BE2C (cell line): ENCODE data around the gene LRSAM1.
A peak's percentile ranks its signal among the peaks of the same experiment; 100 is the strongest.

Source experiments
- DNase-seq: peaks from one replicate; pipeline ENCODE4 v3.0.0-alpha.2; 2020
- H3K27me3 ChIP-seq: fragments of 250-450 bp; sonication (Bioruptor Pico); 2 replicates; pipeline ENCODE4 v1.5.1; 2020; ENCODE audit warnings: mild to moderate bottlenecking
- H3K36me3 ChIP-seq: fragments of 250-450 bp; sonication (Bioruptor Pico); 2 replicates; pipeline ENCODE4 v1.5.1; 2020; ENCODE audit warnings: mild to moderate bottlenecking
- H3K4me1 ChIP-seq: fragments of 250-450 bp; sonication (Bioruptor Pico); 2 replicates; pipeline ENCODE4 v1.5.1; 2020
- H3K4me3 ChIP-seq: 2 replicates; pipeline ENCODE4 v1.5.1; 2011; ENCODE audit warnings: low read depth, low read length
- H3K9me3 ChIP-seq: fragments of 250-450 bp; sonication (Bioruptor Pico); 2 replicates; pipeline ENCODE4 v1.5.1; 2020
- TF ChIP-seq, protein P1 (sequence below): IDR thresholded peaks from 2 replicates; pipeline ENCODE4 v1.5.1; 2012; ENCODE audit warnings: mild to moderate bottlenecking, low read depth, low read length

Gene LRSAM1

DNA sequence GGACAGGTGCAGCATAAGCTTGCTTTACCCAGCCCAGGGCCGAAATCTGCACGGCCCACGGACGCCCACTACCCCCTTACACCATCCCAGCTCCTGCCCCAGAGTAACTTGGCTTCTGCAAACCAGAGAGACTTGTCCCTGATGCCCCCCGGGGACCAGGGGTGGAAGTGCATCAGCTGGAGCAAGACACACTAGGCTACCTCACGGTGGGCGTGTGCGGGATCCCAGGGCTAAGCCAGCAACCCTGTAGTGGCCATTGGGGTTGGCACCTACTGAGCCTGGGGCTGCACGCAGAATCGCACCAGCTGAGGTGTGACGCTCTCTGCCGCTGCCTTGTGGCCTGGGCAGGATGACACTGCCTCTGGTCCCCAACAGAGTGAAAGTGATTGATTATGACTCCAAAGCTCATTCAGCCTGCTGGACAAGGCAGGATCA is 33.3 kb upstream of the LRSAM1 start:
- H3K27me3 ChIP-seq, result no peaks in the 10 kb centered on the region
- H3K4me3 ChIP-seq, result no peak overlapping the region
- H3K4me1 ChIP-seq, result peaks cover 21% of the 10 kb centered on the region
- TF ChIP-seq, protein P1, sequence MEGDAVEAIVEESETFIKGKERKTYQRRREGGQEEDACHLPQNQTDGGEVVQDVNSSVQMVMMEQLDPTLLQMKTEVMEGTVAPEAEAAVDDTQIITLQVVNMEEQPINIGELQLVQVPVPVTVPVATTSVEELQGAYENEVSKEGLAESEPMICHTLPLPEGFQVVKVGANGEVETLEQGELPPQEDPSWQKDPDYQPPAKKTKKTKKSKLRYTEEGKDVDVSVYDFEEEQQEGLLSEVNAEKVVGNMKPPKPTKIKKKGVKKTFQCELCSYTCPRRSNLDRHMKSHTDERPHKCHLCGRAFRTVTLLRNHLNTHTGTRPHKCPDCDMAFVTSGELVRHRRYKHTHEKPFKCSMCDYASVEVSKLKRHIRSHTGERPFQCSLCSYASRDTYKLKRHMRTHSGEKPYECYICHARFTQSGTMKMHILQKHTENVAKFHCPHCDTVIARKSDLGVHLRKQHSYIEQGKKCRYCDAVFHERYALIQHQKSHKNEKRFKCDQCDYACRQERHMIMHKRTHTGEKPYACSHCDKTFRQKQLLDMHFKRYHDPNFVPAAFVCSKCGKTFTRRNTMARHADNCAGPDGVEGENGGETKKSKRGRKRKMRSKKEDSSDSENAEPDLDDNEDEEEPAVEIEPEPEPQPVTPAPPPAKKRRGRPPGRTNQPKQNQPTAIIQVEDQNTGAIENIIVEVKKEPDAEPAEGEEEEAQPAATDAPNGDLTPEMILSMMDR, result peak; percentile 50
- no peaks in the 10 kb centered on the region; the same call in 1 of the 2 replicates for H3K9me3 ChIP-seq
- no peaks in the 10 kb centered on the region for H3K36me3 ChIP-seq
- peak; percentile 70 for DNase-seq

DNA sequence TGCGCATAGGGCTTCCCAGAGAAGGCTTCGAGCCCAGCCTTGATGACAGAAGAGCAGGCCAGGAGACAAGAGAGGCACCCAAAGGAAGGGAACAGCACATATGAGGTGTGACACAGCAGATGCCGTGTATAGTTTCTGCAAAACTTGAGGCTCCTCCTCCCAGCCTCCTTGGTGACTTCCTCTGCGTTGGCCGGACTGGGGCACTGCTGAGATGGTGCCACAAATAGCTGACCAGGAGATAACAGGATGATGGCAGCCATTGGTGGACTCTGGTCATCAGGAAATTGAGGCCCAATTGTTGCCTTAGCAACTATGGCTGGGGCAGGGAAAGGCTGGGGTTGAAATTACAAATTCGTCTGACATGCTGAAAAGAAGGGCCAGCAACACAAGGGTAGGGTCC is 32.0 kb upstream of the LRSAM1 start:
- Histone ChIP-seq H3K4me3 (no peak overlapping the region), H3K9me3 (no peaks in the 10 kb centered on the region; the same call in 1 of the 2 replicates), H3K36me3 (no peaks in the 10 kb centered on the region), H3K4me1 (peaks cover 21% of the 10 kb centered on the region), H3K27me3 (no peaks in the 10 kb centered on the region)
- no peak for DNase-seq
- TF ChIP-seq, protein P1, result no peak

DNA sequence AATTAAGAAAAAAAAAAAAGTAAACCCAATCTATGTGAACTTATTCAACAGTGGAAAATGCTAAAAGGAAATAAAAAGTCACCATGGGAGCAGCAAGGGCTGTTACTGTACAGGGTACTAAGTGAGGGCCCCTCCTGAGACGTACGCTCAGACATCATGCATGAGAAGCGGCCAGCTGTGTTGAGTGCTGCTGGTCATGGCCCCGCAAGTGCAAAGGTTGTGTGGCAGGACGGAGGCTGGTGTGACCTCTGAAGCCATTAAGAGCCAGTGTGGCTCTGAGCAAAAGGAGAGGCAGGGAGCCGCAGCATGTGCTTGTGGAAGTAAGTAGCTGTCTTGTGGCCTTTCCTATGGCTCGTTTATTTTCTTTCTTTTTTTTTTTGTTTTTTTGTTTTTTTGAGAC is 30.3 kb upstream of the LRSAM1 start:
- TF ChIP-seq, protein P1, result no peak
- H3K36me3 ChIP-seq, result no peaks in the 10 kb centered on the region
- no peak overlapping the region for H3K4me3 ChIP-seq
- peaks cover 7% of the 10 kb centered on the region for H3K4me1 ChIP-seq
- no peak for DNase-seq
- no peaks in the 10 kb centered on the region for H3K27me3 ChIP-seq
- no peaks in the 10 kb centered on the region; the same call in 1 of the 2 replicates for H3K9me3 ChIP-seq

DNA sequence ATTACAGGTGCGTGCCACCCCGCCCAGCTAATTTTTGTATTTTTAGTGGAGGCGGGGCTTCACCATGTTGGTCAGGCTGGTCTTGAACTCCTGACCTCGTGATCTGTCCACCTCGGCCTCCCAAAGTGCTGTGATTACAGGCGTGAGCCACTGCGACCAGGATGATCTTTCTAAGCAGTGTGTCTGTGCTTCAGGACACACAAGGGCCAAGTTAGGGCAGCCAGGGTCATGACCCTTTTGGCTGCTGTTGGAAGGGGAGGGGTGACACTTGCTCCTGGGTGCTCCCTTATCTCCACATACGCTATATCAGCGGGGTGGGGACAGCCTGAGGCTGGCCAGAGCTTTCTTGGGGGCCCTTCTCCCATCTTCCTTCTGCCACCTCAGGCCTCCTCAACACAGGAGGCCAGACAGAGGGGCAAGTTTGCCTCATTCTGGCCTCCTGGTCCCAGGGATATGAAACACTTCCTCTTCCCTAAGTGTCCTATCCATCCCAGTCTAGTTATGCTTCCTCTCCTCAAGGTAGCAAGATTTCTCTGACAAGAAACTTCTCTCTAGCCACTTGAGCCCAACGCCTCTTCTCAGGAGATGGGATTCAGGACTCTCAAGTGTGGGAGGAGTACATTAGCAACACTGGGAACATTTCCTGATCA is 29.1 kb upstream of the LRSAM1 start:
- Histone ChIP-seq H3K36me3 (no peaks in the 10 kb centered on the region), H3K4me3 (peak overlapping the region; percentile 99), H3K27me3 (no peaks in the 10 kb centered on the region), H3K9me3 (no peaks in the 10 kb centered on the region; the same call in 1 of the 2 replicates), H3K4me1 (peaks cover 2% of the 10 kb centered on the region)
- no peak for DNase-seq
- TF ChIP-seq, protein P1, result no peak

DNA sequence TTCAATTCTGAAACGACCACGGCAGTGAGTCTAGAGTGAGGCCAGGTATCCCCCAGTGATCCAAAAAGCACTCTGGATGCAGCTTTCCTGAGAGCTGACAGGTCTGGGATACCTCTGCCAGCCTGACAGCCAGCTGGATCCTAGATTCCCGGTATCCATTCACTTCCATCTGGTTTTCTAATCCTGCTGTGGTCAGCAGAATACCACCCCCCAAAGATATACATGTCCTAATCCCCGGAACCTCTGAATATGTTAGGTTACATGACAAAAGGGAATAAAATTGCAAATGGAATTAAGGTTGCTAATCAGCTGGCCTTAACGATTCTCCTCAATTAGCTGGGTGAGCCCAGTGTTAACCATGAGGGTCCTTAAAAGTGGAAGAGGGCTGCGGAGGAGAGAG is 28.5 kb upstream of the LRSAM1 start:
- peak overlapping the region; percentile 99 for H3K4me3 ChIP-seq
- DNase-seq, result no peak
- no peaks in the 10 kb centered on the region for H3K36me3 ChIP-seq
- H3K9me3 ChIP-seq, result no peaks in the 10 kb centered on the region; the same call in 1 of the 2 replicates
- TF ChIP-seq, protein P1, result no peak
- no peaks in the 10 kb centered on the region for H3K27me3 ChIP-seq
- H3K4me1 ChIP-seq, result no peaks in the 10 kb centered on the region

DNA sequence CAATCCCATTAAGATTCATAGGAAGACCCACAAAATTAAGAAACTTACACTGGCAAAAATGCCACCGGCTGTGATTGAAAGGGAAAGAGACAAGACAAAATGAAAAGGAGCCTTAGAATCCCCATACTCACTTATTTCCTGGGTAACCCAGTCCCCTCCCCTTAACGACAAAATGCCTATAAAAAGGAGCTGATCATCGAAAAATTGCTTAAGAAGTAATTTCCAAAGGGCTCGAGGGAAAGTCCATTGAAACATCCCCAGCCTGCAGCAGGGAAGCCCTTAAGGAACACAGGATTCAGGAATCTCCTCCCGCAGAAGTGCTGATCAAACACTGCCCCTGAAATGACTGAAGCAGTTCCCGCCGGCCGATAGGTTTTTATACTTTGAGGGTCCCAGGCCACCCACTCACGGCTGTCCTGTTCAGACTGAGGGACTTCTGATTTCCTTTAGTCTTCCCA is 27.8 kb upstream of the LRSAM1 start:
- Histone ChIP-seq H3K36me3 (no peaks in the 10 kb centered on the region), H3K9me3 (no peaks in the 10 kb centered on the region; the same call in 1 of the 2 replicates), H3K4me3 (peak overlapping the region; percentile 99), H3K4me1 (no peaks in the 10 kb centered on the region), H3K27me3 (no peaks in the 10 kb centered on the region)
- no peak for DNase-seq
- TF ChIP-seq, protein P1, result no peak
